WTC11 (cell line): ENCODE data around the gene HLF. TPM values are rescaled to one million over a fixed set of nuclear protein-coding genes. Genes with fewer than 3 reads are reported as not detected.

Source experiments
- ATAC-seq: fragments of 200-7000 bp; cut with Tn5 transposase; 2 replicates; pipeline ENCODE4 v1.10.0; 2021; ENCODE audit warnings: mild to moderate bottlenecking, moderate library complexity
- CTCF ChIA-PET: fragments of 300-600 bp; sonication (Branson Sonifier 250); formaldehyde crosslinking; loops from one replicate; lab custom pipeline; 2021; ENCODE audit warnings: antibody characterized with exemption; lab: Charles Lee
- POLR2A ChIA-PET: fragments of 350-600 bp; sonication (Branson Sonifier 250); formaldehyde crosslinking; loops from one replicate; lab custom pipeline; 2021; ENCODE audit warnings: antibody characterized with exemption; lab: Charles Lee
- DNase-seq: peaks from one replicate; pipeline ENCODE4 v3.0.0; 2021; ENCODE audit warnings: low spot score
- H3K27ac Mint-ChIP-seq: 2 replicates; pipeline ENCODE4 v1.8.0; 2021; ENCODE audit warnings: mixed read lengths
- H3K27me3 Mint-ChIP-seq: 2 replicates; pipeline ENCODE4 v1.8.0; 2021; ENCODE audit warnings: low read depth, mild to moderate bottlenecking, moderate library complexity, mixed read lengths
- H3K36me3 Mint-ChIP-seq: 2 replicates; pipeline ENCODE4 v1.8.0; 2021; ENCODE audit warnings: mixed read lengths
- H3K4me1 Mint-ChIP-seq: 2 replicates; pipeline ENCODE4 v1.8.0; 2022; ENCODE audit warnings: mixed read lengths
- H3K4me3 Mint-ChIP-seq: 2 replicates; pipeline ENCODE4 v1.8.0; 2021; ENCODE audit warnings: mild to moderate bottlenecking, moderate library complexity, mixed read lengths
- H3K9me3 Mint-ChIP-seq: 2 replicates; pipeline ENCODE4 v1.8.0; 2021; ENCODE audit warnings: mixed read lengths
- E2F1 ChIP-seq: sonication (generic); formaldehyde crosslinking; IDR thresholded peaks from 2 replicates; pipeline ENCODE4 v1.8.0; 2022; ENCODE audit warnings: mild to moderate bottlenecking, missing genetic modification reagents
- E2F5 ChIP-seq: sonication (generic); formaldehyde crosslinking; IDR thresholded peaks from 2 replicates; pipeline ENCODE4 v1.8.1; 2022; ENCODE audit warnings: mild to moderate bottlenecking, moderate library complexity, missing genetic modification reagents
- ELF4 ChIP-seq: sonication (generic); formaldehyde crosslinking; IDR thresholded peaks from 2 replicates; pipeline ENCODE4 v1.8.1; 2022; ENCODE audit warnings: low read depth, mild to moderate bottlenecking, moderate library complexity, missing genetic modification reagents
- ERG ChIP-seq: fragments of 250-450 bp; sonication (Bioruptor Pico); IDR thresholded peaks from 2 replicates; pipeline ENCODE4 v1.8.0; 2021; ENCODE audit warnings: mild to moderate bottlenecking
- FOXJ3 ChIP-seq: sonication (generic); formaldehyde crosslinking; IDR thresholded peaks from 2 replicates; pipeline ENCODE4 v1.9.0; 2021; ENCODE audit warnings: missing genetic modification reagents, mild to moderate bottlenecking, borderline replicate concordance
- FOXP1 ChIP-seq: sonication (generic); formaldehyde crosslinking; IDR thresholded peaks from 2 replicates; pipeline ENCODE4 v1.8.0; 2022; ENCODE audit warnings: missing genetic modification reagents, mild to moderate bottlenecking, moderate library complexity, borderline replicate concordance
- FOXP4 ChIP-seq: sonication (generic); formaldehyde crosslinking; IDR thresholded peaks from 2 replicates; pipeline ENCODE4 v1.8.0; 2022; ENCODE audit warnings: mild to moderate bottlenecking, missing genetic modification reagents
- NFE2L1 ChIP-seq: sonication (generic); formaldehyde crosslinking; IDR thresholded peaks from 2 replicates; pipeline ENCODE4 v1.8.1; 2023; ENCODE audit warnings: missing genetic modification reagents
- NR2C2 ChIP-seq: sonication (generic); formaldehyde crosslinking; IDR thresholded peaks from 2 replicates; pipeline ENCODE4 v1.8.0; 2022; ENCODE audit warnings: mild to moderate bottlenecking, missing genetic modification reagents
- OVOL2 ChIP-seq: fragments of 250-450 bp; sonication (Bioruptor Pico); IDR thresholded peaks from 2 replicates; pipeline ENCODE4 v1.9.0; 2021; ENCODE audit warnings: mild to moderate bottlenecking, borderline replicate concordance
- RELA ChIP-seq: sonication (generic); formaldehyde crosslinking; IDR thresholded peaks from 2 replicates; pipeline ENCODE4 v1.8.1; 2022; ENCODE audit warnings: missing genetic modification reagents, mild to moderate bottlenecking, borderline replicate concordance
- TP53 ChIP-seq: sonication (generic); formaldehyde crosslinking; IDR thresholded peaks from 2 replicates; pipeline ENCODE4 v1.8.1; 2023; ENCODE audit warnings: mild to moderate bottlenecking, missing genetic modification reagents
- ZBTB21 ChIP-seq: sonication (generic); formaldehyde crosslinking; IDR thresholded peaks from 2 replicates; pipeline ENCODE4 v1.8.1; 2023; ENCODE audit warnings: mild to moderate bottlenecking, missing genetic modification reagents, borderline replicate concordance
- ZNF317 ChIP-seq: sonication (generic); formaldehyde crosslinking; IDR thresholded peaks from 2 replicates; pipeline ENCODE4 v1.8.1; 2023; ENCODE audit warnings: low read depth, mild to moderate bottlenecking, moderate library complexity, missing genetic modification reagents, borderline replicate concordance
- ZNF671 ChIP-seq: fragments of 250-450 bp; sonication (Bioruptor Pico); IDR thresholded peaks from 2 replicates; pipeline ENCODE4 v1.8.0; 2021; ENCODE audit warnings: mild to moderate bottlenecking
- total RNA-seq: library from RNA; stranded (reverse); gene quantifications from 3 replicates; pipeline ENCODE4 v1.2.3, GENCODE V29; 2021

The HLF gene
- total RNA-seq, 1 experiment from 2014 or later, result 0.31 TPM

GRCh38 chr17:55280212-55280611 lies 15.5 kb downstream of the HLF start (continued):
- TF ChIP-seq OVOL2 (CRISPR knock-in tag) (no peak), ELF4 (CRISPR knock-in tag) (no peak), NR2C2 (CRISPR knock-in tag) (no peak), ZBTB21 (CRISPR knock-in tag) (no peak)
- TF ChIP-seq, all 79 proteins: peak for 0

GRCh38 chr17:55281649-55282378 lies 17.1 kb downstream of the HLF start:
- TF ChIP-seq ZNF317 (CRISPR knock-in tag) (no peak), E2F1 (CRISPR knock-in tag) (no peak), ZNF671 (CRISPR knock-in tag) (no peak), ERG (no peak), NFE2L1 (CRISPR knock-in tag) (no peak), TP53 (CRISPR knock-in tag) (no peak)
- Mint-ChIP-seq H3K27me3 (no peaks in the 10 kb centered on the region), H3K4me1 (peaks cover 13% of the 10 kb centered on the region), H3K36me3 (no peaks in the 10 kb centered on the region), H3K9me3 (peaks cover 6% of the 10 kb centered on the region; the same call in 1 of the 2 replicates), H3K27ac (no peak overlapping the region), H3K4me3 (no peak overlapping the region)
- ChIA-PET POLR2A (interaction anchor here (0.7 kb wide), 1 partner anchor 261 kb away, joined by 3 read pairs; no protein-coding TSS in a partner anchor), CTCF (interaction anchor here (1.1 kb wide), 1 partner anchor 75 kb away, joined by 3 read pairs; no protein-coding TSS in a partner anchor)
- ATAC-seq, result no peak
- no peak for DNase-seq

GRCh38 chr17:55282379-55282702 lies 17.6 kb downstream of the HLF start:
- peaks cover 13% of the 10 kb centered on the region for H3K4me1 Mint-ChIP-seq
- H3K9me3 Mint-ChIP-seq, result peaks cover 7% of the 10 kb centered on the region; the same call in 1 of the 2 replicates
- ATAC-seq, result no peak
- no peak overlapping the region for H3K4me3 Mint-ChIP-seq
- POLR2A ChIA-PET, result interaction anchor here (0.7 kb wide), 1 partner anchor 262 kb away, joined by 3 read pairs; no protein-coding TSS in a partner anchor
- H3K27me3 Mint-ChIP-seq, result no peaks in the 10 kb centered on the region
- H3K36me3 Mint-ChIP-seq, result no peaks in the 10 kb centered on the region
- DNase-seq, result no peak
- TF ChIP-seq FOXP1 (CRISPR knock-in tag) (no peak), RELA (no peak), E2F5 (no peak), FOXP4 (CRISPR knock-in tag) (no peak), FOXJ3 (CRISPR knock-in tag) (no peak)
- no peak overlapping the region for H3K27ac Mint-ChIP-seq
- CTCF ChIA-PET, result interaction anchor here (1.1 to 2.3 kb wide), 2 partner anchors 14 to 75 kb away, joined by 3 to 8 read pairs; no protein-coding TSS in a partner anchor
